GM12878 (cell line): Measurements from ENCODE around the gene AKR1B15. TPM values are rescaled to one million over a fixed set of nuclear protein-coding genes. Genes with fewer than 3 reads are reported as not detected.

Source experiments
- ATAC-seq: fragments of 200-7000 bp; cut with Tn5 transposase; 3 replicates; pipeline ENCODE4 v1.9.1; 2020; ENCODE audit warnings: mild to moderate bottlenecking, moderate library complexity
- BruUV-seq: library from RNA; stranded (reverse); fragments of 400-500 nt; replicated peaks from 2 replicates; lab custom pipeline; 2021; lab: Mats Ljungman, UMichigan
- CTCF ChIA-PET: fragments of 300-600 bp; sonication (Branson Sonifier 250); formaldehyde crosslinking; extraction: SDS; loops from one replicate; lab custom pipeline; 2021; ENCODE audit warnings: inconsistent platforms; lab: Yijun Ruan, JAX
- POLR2A ChIA-PET: fragments of 350-600 bp; formaldehyde crosslinking; extraction: SDS; loops from one replicate; lab custom pipeline; 2021; ENCODE audit warnings: inconsistent platforms; lab: Charles Lee
- RAD21 ChIA-PET: fragments of 300-600 bp; sonication (Branson Sonifier 250); formaldehyde crosslinking; loops from one replicate; lab custom pipeline; 2023; ENCODE audit warnings: antibody characterized with exemption; ENCODE audit not compliant: unreplicated experiment; lab: Charles Lee
- SMC1A ChIA-PET: fragments of 300-600 bp; sonication (Branson Sonifier 250); formaldehyde crosslinking; loops from one replicate; lab custom pipeline; 2023; ENCODE audit not compliant: unreplicated experiment, uncharacterized antibody; lab: Charles Lee
- DNase-seq: peaks from one replicate; pipeline ENCODE4 v3.0.0-alpha.2; 2011; ENCODE audit warnings: low read depth, low spot score
- FAIRE-seq: peaks from 3 replicates; lab custom pipeline; 2011; peaks lifted over from hg19 to GRCh38; lab: Jason Lieb, UNC
- H2AFZ ChIP-seq: 2 replicates; pipeline ENCODE4 v1.6.0; 2011; ENCODE audit warnings: low read depth, low read length, control low read depth; ENCODE audit not compliant: control insufficient read depth
- H3K27ac ChIP-seq: 2 replicates; pipeline ENCODE4 v1.5.1; 2011; ENCODE audit warnings: control low read depth; ENCODE audit not compliant: control insufficient read depth, insufficient read depth
- H3K27me3 ChIP-seq, 2 experiments: replicated peaks in 1 of 2; 2 replicates each; pipeline versions ENCODE4 v1.6.0 to v1.6.1; 2011; ENCODE audit warnings: low read length in 1 of 2; ENCODE audit not compliant: control insufficient read depth in 2 of 2, insufficient read depth in 2 of 2
- H3K36me3 ChIP-seq, 2 experiments: 2 replicates each; pipeline ENCODE4 v1.5.1; 2011; ENCODE audit warnings: low read length in 1 of 2; ENCODE audit not compliant: control insufficient read depth in 2 of 2, insufficient read depth in 2 of 2
- H3K4me1 ChIP-seq: 2 replicates; pipeline ENCODE4 v1.6.1; 2011; ENCODE audit warnings: mild to moderate bottlenecking, low read length, moderate library complexity, mixed read lengths; ENCODE audit not compliant: control insufficient read depth, insufficient read depth
- H3K4me2 ChIP-seq: 2 replicates; pipeline ENCODE4 v1.6.0; 2011; ENCODE audit warnings: control low read depth; ENCODE audit not compliant: control insufficient read depth, insufficient read depth
- H3K4me3 ChIP-seq: fragments of 200-600 bp; sonication (generic); 2 replicates; pipeline ENCODE4 v1.5.1; 2016
- H3K79me2 ChIP-seq: 2 replicates; pipeline ENCODE4 v1.6.0; 2011; ENCODE audit warnings: low read length; ENCODE audit not compliant: control insufficient read depth, insufficient read depth
- H3K9ac ChIP-seq: 2 replicates; pipeline ENCODE4 v1.8.0; 2011; ENCODE audit warnings: low read length, control low read depth, mixed read lengths; ENCODE audit not compliant: control insufficient read depth, insufficient read depth
- H3K9me3 ChIP-seq: replicated peaks from 3 replicates; pipeline ENCODE4 v1.5.1; 2011; ENCODE audit warnings: mild to moderate bottlenecking, low read length; ENCODE audit not compliant: control insufficient read depth, insufficient read depth
- H4K20me1 ChIP-seq: 2 replicates; pipeline ENCODE4 v1.6.0; 2011; ENCODE audit not compliant: control insufficient read depth, insufficient read depth
- ASH2L ChIP-seq: fragments of 300-600, 200-600 bp; sonication (generic); IDR thresholded peaks from 2 replicates; pipeline ENCODE4 v1.6.1; 2017; ENCODE audit warnings: low read depth, mild to moderate bottlenecking, borderline replicate concordance
- BRCA1 ChIP-seq: IDR thresholded peaks from 2 replicates; pipeline ENCODE4 v1.6.1; 2011; ENCODE audit warnings: low read depth, low read length, improper control_type of control experiment
- CEBPB ChIP-seq, 2 experiments: fragments of 150-350 bp in 1 of 2; IDR thresholded peaks; 2 replicates each; pipeline ENCODE4 v1.6.1; 2012 to 2014; ENCODE audit warnings: low read depth in 2 of 2, low read length in 2 of 2, borderline replicate concordance in 1 of 2, inconsistent platforms in 1 of 2
- E2F8 ChIP-seq: fragments of 450-650 bp; IDR thresholded peaks from 2 replicates; pipeline ENCODE4 v1.6.1; 2018; ENCODE audit warnings: mild to moderate bottlenecking, low read depth, moderate library complexity; ENCODE audit not compliant: partially characterized antibody
- ETV6 ChIP-seq, 2 experiments: fragments of 450-650 bp in 1 of 2; IDR thresholded peaks in 1 of 2; conservative IDR thresholded peaks in 1 of 2; 2 replicates each; pipeline ENCODE4 v1.6.1; 2014; ENCODE audit warnings: antibody characterized with exemption in 1 of 2, borderline replicate concordance in 1 of 2, low read depth in 1 of 2, mild to moderate bottlenecking in 1 of 2, moderate library complexity in 1 of 2
- FOXM1 ChIP-seq: IDR thresholded peaks from 2 replicates; pipeline ENCODE4 v1.6.1; 2012; ENCODE audit warnings: low read depth, mild to moderate bottlenecking, inconsistent platforms, low read length, moderate library complexity
- GABPA ChIP-seq: IDR thresholded peaks from 2 replicates; pipeline ENCODE4 v1.6.1; 2014; ENCODE audit warnings: antibody characterized with exemption, low read depth, mild to moderate bottlenecking, inconsistent platforms
- IRF4 ChIP-seq: IDR thresholded peaks from 2 replicates; pipeline ENCODE4 v1.6.1; 2011; ENCODE audit warnings: low read depth, low read length
- IRF5 ChIP-seq: fragments of 450-650 bp; IDR thresholded peaks from 2 replicates; pipeline ENCODE4 v1.6.1; 2017; ENCODE audit warnings: borderline replicate concordance
- MAX ChIP-seq: IDR thresholded peaks from 2 replicates; pipeline ENCODE4 v1.6.1; 2012; ENCODE audit warnings: low read depth, low read length, improper control_type of control experiment
- MEF2A ChIP-seq: IDR thresholded peaks from 2 replicates; pipeline ENCODE4 v1.6.1; 2011; ENCODE audit warnings: low read depth, mild to moderate bottlenecking, low read length, moderate library complexity; ENCODE audit not compliant: insufficient read depth
- MTA3 ChIP-seq: IDR thresholded peaks from 2 replicates; pipeline ENCODE4 v1.6.1; 2012; ENCODE audit warnings: low read length, inconsistent platforms, borderline replicate concordance
- NFYA ChIP-seq: IDR thresholded peaks from 2 replicates; pipeline ENCODE4 v1.6.1; 2011; ENCODE audit warnings: low read depth, mild to moderate bottlenecking, low read length, improper control_type of control experiment, borderline replicate concordance
- NR2C2 ChIP-seq: IDR thresholded peaks from 2 replicates; pipeline ENCODE4 v1.6.1; 2011; ENCODE audit warnings: borderline replicate concordance, low read depth; ENCODE audit not compliant: control insufficient read depth, insufficient read length
- RB1 ChIP-seq: fragments of 450-650 bp; formaldehyde crosslinking; IDR thresholded peaks from 2 replicates; pipeline ENCODE4 v1.6.1; 2017; ENCODE audit warnings: mild to moderate bottlenecking, borderline replicate concordance
- SMARCA5 ChIP-seq: fragments of 450-650 bp; IDR thresholded peaks from 2 replicates; pipeline ENCODE4 v1.6.1; 2017; ENCODE audit warnings: mild to moderate bottlenecking
- SP1 ChIP-seq: IDR thresholded peaks from one replicate; pipeline ENCODE4 v1.6.1; 2011; ENCODE audit warnings: low read depth, low read length
- SREBF1 ChIP-seq: IDR thresholded peaks from 2 replicates; pipeline ENCODE4 v1.6.1; 2012; ENCODE audit warnings: mild to moderate bottlenecking, low read length
- WGBS: methylation state at CpG from one replicate; pipeline ENCODE4 v1.1.6; 2016; ENCODE audit warnings: low lambda C conversion rate; ENCODE audit not compliant: insufficient replicate concordance, insufficient coverage; ENCODE audit errors: missing lambda C conversion rate; 5-methylcytosine and 5-hydroxymethylcytosine counted together
- in situ Hi-C: fragments of 300-500 bp; cut with MboI; formaldehyde crosslinking; loops from 9 replicates; pipeline ENCODE4 v1.14.3; 2018; ENCODE audit warnings: mixed read lengths
- intact Hi-C: fragments of 100-400 bp; cut with micrococcal nuclease; formaldehyde crosslinking; loops from one replicate; pipeline ENCODE4 v1.14.2; 2022; ENCODE audit not compliant: unreplicated experiment
- polyA plus RNA-seq, 11 experiments: library from polyadenylated mRNA; depleted of rRNA in 4 of 11; unstranded in 6 of 11; stranded (reverse) in 5 of 11; fragments of >200 nt; fragmentation: Nextera tagmentation in 4 of 11; fragmentation: Illumina TruSeq in 1 of 11; extraction: Ambion mirVana in 4 of 11; extraction: Trizol in 1 of 11; gene quantifications; 1 replicate in 1 of 11; 2 replicates in 10 of 11; pipeline versions ENCODE4 v1.2.1 to v1.2.3, GENCODE V29; 2011 to 2016; ENCODE audit warnings: inconsistent platforms in 2 of 11, missing spikeins in 2 of 11, low read depth in 1 of 11
- total RNA-seq, 4 experiments: library from RNA; depleted of rRNA in 3 of 4; stranded (reverse); fragments of >200 nt in 3 of 4; fragmentation: Illumina TruSeq in 1 of 4; extraction: Trizol in 1 of 4; gene quantifications; 2 replicates each; pipeline versions ENCODE4 v1.2.1 to v1.2.3, GENCODE V29; 2013 to 2021

The AKR1B15 gene
- total and polyA plus RNA-seq, 10 of the 15 experiments (the other 5 are each of a cell fraction or from before 2014, with no cell fraction given) = 0.06 TPM; not detected in 9

- no peak for TF ChIP-seq IRF5
- peak; percentile 13 for TF ChIP-seq SP1
- peak; percentile 84 for TF ChIP-seq IRF4
- TF ChIP-seq NR2C2 = no peak
- no peak for TF ChIP-seq SREBF1
- peak in 1 of 2 experiments; percentile 58; a peak in 1 of 4 replicates for TF ChIP-seq ETV6 (conservative IDR thresholded peaks at IDR 0.05 in 1 of 2, IDR thresholded peaks at IDR 0.05 in 1 of 2; ENCODE audit: borderline replicate concordance in 1 of 2, low read depth in 1 of 2)
- TF ChIP-seq MTA3 = peak; percentile 34; the same call in 1 of the 2 replicates
- TF ChIP-seq GABPA = peak; percentile 55; the same call in 1 of the 2 replicates
- TF ChIP-seq FOXM1 = peak; percentile 69; the same call in 1 of the 2 replicates
- TF ChIP-seq, all 136 proteins: peak for 43
These were observed at the start of gene AKR1B15 (continued) for GRCh38 chr7:134548877-134549276.

- Histone ChIP-seq H3K9ac (no peak overlapping the region), H3K36me3 (no peaks in the 10 kb centered on the region), H2AFZ (no peak overlapping the region), H3K4me3 (no peak overlapping the region), H3K27ac (no peak overlapping the region), H3K79me2 (no peaks in the 10 kb centered on the region), H3K4me2 (no peak overlapping the region), H3K9me3 (no peaks in the 10 kb centered on the region), H3K4me1 (no peaks in the 10 kb centered on the region), H4K20me1 (no peaks in the 10 kb centered on the region), H3K27me3 (no peaks in the 10 kb centered on the region; a peak in 1 of 4 replicates)
- in situ Hi-C loops (no loop called here), intact Hi-C loops (no loop called here)
- BruUV-seq = no TSS peak
- POLR2A ChIA-PET = interaction anchor here (0.6 kb wide), 2 partner anchors 23 to 1018 kb away, joined by 6 to 7 read pairs; no protein-coding TSS in a partner anchor
- FAIRE-seq = no peak
- SMC1A ChIA-PET = interaction anchor here (0.9 kb wide), 1 partner anchor 109 kb away, joined by 3 read pairs; no protein-coding TSS in a partner anchor
- no peak for ATAC-seq
- no peak for DNase-seq
- 22% methylated on average over 2 of the region's 2 CpGs for WGBS
- RAD21 ChIA-PET = no interaction called here
- CTCF ChIA-PET = no interaction called here
- TF ChIP-seq ASH2L = no peak
- no peak for TF ChIP-seq BRCA1
- TF ChIP-seq MEF2A = no peak
- no peak for TF ChIP-seq SMARCA5
- no peak for TF ChIP-seq CEBPB (IDR thresholded peaks at IDR 0.05; ENCODE audit: borderline replicate concordance in 1 of 2, low read depth in 2 of 2, low read length in 2 of 2)
- TF ChIP-seq NFYA = no peak
- TF ChIP-seq MAX = no peak
- no peak for TF ChIP-seq RB1
- TF ChIP-seq E2F8 = no peak
These were observed 48.5 kb upstream of the AKR1B15 start for GRCh38 chr7:134500406-134500805.
